ENCODE measurements around the gene NLN.

GRCh38 chr5:65771266-65771665 is 49.3 kb downstream of the NLN start:
- TF ChIP-seq MAZ (IDR thresholded peaks at IDR 0.05; ENCODE audit: borderline replicate concordance, low read depth, low read length) = no peak
- TF ChIP-seq CTCF (conservative IDR thresholded peaks at IDR 0.05; ENCODE audit: low read depth, low read length) = no peak
- no peak for TF ChIP-seq MAFK (IDR thresholded peaks at IDR 0.05; ENCODE audit: low read depth, low read length)
- TF ChIP-seq BHLHE40 (IDR thresholded peaks at IDR 0.05; ENCODE audit: low read depth, low read length) = no peak
- no peak for TF ChIP-seq POLR2A (IDR thresholded peaks at IDR 0.05; ENCODE audit: low read depth, low read length)
- no peak for TF ChIP-seq FOS (IDR thresholded peaks at IDR 0.05; ENCODE audit: low read depth, low read length)
- TF ChIP-seq CEBPB (IDR thresholded peaks at IDR 0.05; ENCODE audit: low read depth, low read length) = no peak
